GM12801 (cell line): ENCODE data around the gene SPATA6L.

Experiments used
- CTCF ChIP-seq: IDR thresholded peaks from one replicate; pipeline ENCODE4 v1.5.1; 2011; ENCODE audit warnings: control low read depth; ENCODE audit not compliant: insufficient read length; ENCODE audit errors: extremely low read depth

Gene SPATA6L

GRCh38 chr9:4662989-4663792 lies 3.1 kb downstream of the SPATA6L start:
- TF ChIP-seq CTCF = no peak

- no peak for TF ChIP-seq CTCF
Observed at GRCh38 chr9:4662108-4662988, 3.9 kb downstream of the SPATA6L start, which contains the start of gene PLPP6. TSS of gene PLPP6 (plus strand) at chr9:4662294. CDS start at chr9:4662376, 82 bp downstream.

GRCh38 chr9:4661611-4662010 lies 4.7 kb downstream of the SPATA6L start:
- no peak for TF ChIP-seq CTCF

GRCh38 chr9:4661165-4661564 lies 5.1 kb downstream of the SPATA6L start:
- no peak for TF ChIP-seq CTCF

GRCh38 chr9:4657426-4658159 lies 8.7 kb downstream of the SPATA6L start:
- no peak for TF ChIP-seq CTCF

GRCh38 chr9:4656621-4657020 lies 9.7 kb downstream of the SPATA6L start:
- TF ChIP-seq CTCF = no peak

GRCh38 chr9:4654538-4654937 lies 11.7 kb downstream of the SPATA6L start:
- no peak for TF ChIP-seq CTCF
